Fibroblast of pulmonary artery (primary cell): ENCODE data around the gene LRTM2.

Experiments
- DNase-seq: peaks from one replicate; pipeline ENCODE4 v3.0.0-alpha.2; 2010; ENCODE audit warnings: low read depth
- H3K4me3 ChIP-seq: replicated peaks from 2 replicates; pipeline ENCODE4 v1.5.1; 2011; ENCODE audit warnings: low read depth, mild to moderate bottlenecking, control low read depth, low read length, moderate library complexity
- TF ChIP-seq, protein P1 (sequence below): IDR thresholded peaks from 2 replicates; pipeline ENCODE4 v1.5.1; 2011; ENCODE audit warnings: mild to moderate bottlenecking, control low read depth, low read length, inconsistent platforms; ENCODE audit errors: missing control alignments

The LRTM2 gene

DNA sequence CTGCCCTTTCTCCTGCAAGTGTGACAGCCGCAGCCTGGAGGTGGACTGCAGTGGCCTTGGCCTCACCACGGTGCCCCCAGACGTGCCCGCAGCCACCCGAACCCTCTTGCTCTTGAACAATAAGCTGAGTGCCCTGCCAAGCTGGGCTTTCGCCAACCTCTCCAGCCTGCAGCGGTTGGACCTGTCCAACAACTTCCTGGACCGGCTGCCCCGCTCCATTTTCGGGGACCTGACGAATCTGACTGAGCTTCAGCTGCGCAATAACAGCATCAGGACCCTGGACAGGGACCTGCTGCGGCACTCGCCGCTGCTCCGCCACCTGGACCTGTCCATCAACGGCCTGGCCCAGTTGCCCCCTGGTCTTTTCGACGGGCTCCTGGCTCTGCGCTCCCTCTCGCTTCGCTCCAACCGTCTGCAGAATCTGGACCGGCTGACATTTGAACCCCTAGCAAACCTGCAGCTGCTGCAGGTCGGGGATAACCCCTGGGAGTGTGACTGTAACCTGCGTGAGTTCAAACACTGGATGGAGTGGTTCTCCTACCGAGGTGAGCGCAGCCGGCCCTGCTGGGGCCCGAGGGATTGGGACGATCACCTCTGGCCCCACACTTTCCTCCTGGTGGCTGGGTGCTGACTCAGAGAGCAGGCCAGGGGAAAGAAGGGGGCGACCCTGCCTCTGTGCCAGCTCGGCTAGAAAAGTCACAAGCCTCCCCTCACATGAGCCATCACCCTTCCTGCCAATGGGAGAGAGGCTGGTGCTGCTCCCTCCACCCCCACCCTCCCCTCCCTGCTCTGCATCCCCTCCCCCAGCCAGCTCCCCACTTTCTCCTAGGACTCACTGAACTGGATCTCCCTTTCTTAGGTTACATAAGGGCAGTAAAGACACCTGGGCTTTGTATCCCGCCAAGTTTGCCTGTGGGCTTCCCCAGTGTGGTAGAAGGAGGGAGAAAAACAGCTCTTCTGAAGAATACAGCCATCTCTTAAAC lies 10.9 kb downstream of the LRTM2 start:
- peak; percentile 72 for DNase-seq
- TF ChIP-seq, protein P1, sequence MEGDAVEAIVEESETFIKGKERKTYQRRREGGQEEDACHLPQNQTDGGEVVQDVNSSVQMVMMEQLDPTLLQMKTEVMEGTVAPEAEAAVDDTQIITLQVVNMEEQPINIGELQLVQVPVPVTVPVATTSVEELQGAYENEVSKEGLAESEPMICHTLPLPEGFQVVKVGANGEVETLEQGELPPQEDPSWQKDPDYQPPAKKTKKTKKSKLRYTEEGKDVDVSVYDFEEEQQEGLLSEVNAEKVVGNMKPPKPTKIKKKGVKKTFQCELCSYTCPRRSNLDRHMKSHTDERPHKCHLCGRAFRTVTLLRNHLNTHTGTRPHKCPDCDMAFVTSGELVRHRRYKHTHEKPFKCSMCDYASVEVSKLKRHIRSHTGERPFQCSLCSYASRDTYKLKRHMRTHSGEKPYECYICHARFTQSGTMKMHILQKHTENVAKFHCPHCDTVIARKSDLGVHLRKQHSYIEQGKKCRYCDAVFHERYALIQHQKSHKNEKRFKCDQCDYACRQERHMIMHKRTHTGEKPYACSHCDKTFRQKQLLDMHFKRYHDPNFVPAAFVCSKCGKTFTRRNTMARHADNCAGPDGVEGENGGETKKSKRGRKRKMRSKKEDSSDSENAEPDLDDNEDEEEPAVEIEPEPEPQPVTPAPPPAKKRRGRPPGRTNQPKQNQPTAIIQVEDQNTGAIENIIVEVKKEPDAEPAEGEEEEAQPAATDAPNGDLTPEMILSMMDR, result no peak
- no peak overlapping the region for H3K4me3 ChIP-seq

DNA sequence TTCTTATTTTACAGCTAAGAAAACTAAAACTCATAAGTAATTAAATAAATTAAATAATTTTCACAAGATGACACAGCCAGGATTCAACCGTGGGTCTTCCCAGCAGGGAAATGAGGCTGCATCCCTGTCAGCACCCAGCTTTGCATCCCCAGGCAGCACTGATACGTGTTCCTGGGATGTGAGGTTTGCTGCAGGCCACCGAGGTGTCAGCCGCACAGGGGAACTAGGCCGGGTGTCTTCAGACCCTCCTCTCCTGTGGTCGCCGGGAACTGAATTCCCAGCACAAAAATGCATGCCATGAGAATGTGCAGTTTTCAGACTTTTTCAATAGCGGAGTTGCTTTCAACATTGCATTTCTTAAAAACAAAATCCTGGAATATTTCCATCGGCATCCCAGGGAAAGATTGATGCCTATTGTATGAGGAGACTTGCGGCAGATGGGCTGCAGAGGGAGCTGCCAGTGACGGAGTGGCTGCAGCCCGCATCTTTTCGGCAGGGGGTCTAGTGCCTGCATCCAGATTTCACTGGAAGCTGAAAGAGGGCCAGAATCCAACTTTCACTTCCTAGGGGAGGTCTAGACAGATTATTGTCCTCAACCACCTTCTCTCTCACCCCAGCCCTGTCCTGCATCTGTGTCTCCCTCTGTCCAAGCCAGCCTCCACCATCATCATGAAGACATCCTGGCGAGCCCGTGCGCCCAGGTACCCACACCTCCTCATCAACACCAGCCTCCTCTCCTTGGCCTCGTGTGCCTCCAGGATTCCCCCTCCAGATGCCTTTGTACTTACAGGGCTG lies 12.6 kb downstream of the LRTM2 start:
- TF ChIP-seq, protein P1, result no peak
- H3K4me3 ChIP-seq, result no peak overlapping the region
- DNase-seq, result no peak

DNA sequence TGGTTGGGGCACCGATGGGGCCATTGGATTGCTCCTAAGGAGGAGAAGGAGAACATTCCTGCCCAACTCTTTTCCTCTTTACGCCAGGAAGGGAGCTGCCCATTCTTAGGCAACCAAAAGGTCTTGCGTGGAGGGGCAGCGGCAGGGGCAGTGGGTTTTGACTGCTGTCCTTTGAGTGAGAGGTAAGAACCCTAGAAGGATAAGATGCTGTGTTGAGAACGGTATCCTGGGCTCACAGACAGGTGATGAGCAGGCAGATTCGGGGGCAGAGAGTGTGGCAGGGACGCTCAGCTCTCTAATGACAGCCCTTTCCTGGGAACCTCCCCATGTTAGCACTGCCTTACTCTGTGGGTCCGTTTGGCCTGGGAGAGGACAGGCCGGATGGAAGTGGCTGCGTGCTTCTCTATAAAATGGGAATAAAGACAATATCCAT lies 13.2 kb downstream of the LRTM2 start:
- TF ChIP-seq, protein P1, result no peak

DNA sequence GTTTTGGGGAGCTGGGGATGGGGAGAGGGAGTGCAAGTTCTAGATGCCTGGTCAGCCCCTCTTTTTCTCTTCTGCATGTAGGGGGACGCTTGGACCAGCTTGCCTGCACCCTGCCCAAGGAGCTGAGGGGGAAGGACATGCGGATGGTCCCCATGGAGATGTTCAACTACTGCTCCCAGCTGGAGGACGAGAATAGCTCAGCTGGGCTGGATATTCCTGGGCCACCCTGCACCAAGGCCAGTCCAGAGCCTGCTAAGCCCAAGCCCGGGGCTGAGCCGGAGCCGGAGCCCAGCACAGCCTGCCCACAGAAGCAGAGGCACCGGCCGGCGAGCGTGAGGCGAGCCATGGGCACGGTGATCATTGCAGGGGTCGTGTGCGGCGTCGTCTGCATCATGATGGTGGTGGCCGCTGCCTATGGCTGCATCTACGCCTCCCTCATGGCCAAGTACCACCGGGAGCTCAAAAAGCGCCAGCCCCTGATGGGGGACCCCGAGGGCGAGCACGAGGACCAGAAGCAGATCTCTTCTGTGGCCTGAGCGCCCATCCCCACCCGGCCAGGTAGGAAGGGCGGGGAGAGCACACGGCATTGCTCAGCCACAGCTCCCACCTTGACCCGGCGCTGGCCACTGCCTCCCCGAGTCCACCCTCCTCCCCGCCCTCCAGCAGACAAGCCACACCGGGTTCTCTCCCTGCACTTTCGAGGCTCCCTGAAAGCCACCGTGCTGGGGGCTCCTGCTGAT lies 14.0 kb downstream of the LRTM2 start:
- H3K4me3 ChIP-seq, result no peak overlapping the region
- DNase-seq, result no peak
- TF ChIP-seq, protein P1, result no peak

More for the DNA sequence above, 13.2 kb downstream of the LRTM2 start:
- no peak overlapping the region for H3K4me3 ChIP-seq
- DNase-seq, result no peak

DNA sequence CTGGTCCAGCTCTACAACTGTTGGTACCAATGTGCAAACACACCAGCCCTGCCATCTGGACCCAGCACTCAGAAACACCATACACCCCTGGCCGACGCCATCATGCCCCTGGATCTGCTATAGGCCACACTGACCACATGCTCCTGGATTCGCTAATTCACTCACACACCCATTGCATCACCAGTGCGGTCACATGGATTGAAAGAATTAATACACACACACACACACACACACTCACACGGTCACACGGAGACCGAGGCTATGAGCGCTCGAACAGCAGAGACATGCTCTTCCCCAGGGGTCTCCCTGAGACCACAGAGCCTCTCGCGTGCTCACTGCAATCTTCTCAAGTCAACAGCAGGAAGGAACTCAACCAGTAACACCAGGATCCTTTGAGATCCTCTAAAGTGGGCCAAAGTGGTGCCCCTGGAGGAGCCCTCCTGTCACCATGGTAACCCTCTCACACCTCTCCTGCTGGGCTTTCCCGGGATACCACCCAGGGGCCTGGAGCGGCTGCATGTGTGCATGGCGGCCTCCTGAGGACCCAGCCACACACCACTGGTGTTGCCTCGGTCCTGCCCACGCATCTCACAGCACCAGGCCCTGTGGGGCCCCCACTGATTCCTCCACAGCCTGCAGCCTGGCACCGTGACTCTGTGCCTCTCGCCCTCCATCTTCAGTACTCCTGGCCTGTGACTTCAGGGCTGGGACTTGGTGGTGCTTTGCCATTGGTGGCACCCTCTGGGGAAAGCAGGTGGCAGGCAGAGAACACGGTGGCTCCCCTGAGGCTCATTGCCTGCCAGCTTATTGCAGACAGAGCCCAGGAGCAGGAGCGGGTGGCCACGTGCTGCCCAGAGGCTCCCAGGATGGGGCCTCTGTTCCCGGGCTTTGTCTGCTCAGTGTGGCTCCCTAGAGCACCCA lies 15.1 kb downstream of the LRTM2 start:
- no peak for DNase-seq
- TF ChIP-seq, protein P1, result no peak
- no peak overlapping the region for H3K4me3 ChIP-seq

DNA sequence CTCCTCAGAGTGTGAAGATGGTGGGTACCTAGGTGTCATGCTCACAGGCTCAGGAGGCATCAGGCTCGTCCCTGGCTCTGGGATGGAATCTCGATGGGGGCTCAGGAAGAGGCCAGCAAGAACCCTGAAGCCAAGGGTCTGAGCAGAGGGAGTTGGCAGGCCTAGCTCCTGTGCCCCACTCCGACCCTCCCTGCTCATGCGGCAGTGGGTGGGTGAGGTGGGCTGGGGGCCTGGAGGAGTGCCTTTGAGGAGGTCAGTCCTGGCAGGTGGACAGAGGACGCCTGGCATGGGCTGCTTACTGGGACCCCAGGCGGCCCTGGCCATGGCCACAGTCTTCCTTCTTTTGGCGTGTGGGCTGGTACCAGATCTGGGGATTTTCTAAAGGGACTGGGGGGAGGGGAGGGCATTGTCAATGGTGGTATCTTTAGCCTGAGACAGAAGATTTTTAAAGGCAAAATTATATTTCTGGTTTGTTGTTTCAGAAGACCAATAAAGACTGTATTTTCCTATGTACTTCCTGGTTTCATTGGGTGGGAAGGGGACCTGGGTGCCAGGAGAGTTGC lies 16.0 kb downstream of the LRTM2 start:
- TF ChIP-seq, protein P1, result no peak
- H3K4me3 ChIP-seq, result no peak overlapping the region
- no peak for DNase-seq
